Lung (tissue), 12 donors: Measurements from ENCODE around the gene VPS33A. TPM values are rescaled to one million over a fixed set of nuclear protein-coding genes. Genes with fewer than 3 reads are reported as not detected.

ENCODE experiments used
- ATAC-seq: fragments of 200-7000 bp; cut with Tn5 transposase; one replicate; pipeline ENCODE4 v1.9.1; 2020; ENCODE audit warnings: moderate number of reproducible peaks; ENCODE audit not compliant: insufficient read depth, low FRiP score
- DNase-seq, 3 donors: peaks; one replicate each; pipeline ENCODE4 v3.0.0-alpha.2; 2013 to 2017
- H3K27ac ChIP-seq, 2 donors: one replicate each; pipeline ENCODE4 v1.5.1; 2013; ENCODE audit warnings: mild to moderate bottlenecking in 2 of 2, moderate library complexity in 2 of 2, control low read depth in 1 of 2, inconsistent platforms in 1 of 2, low read depth in 1 of 2, low read length in 1 of 2
- H3K27me3 ChIP-seq, 3 donors: one replicate each; pipeline ENCODE4 v1.5.1; 2013; ENCODE audit warnings: low read length in 2 of 3; ENCODE audit not compliant: control insufficient read depth in 3 of 3, insufficient read depth in 3 of 3
- H3K36me3 ChIP-seq, 4 donors: one replicate each; pipeline ENCODE4 v1.5.1; 2013; ENCODE audit warnings: low read length in 4 of 4, mild to moderate bottlenecking in 1 of 4, moderate library complexity in 1 of 4; ENCODE audit not compliant: control insufficient read depth in 4 of 4, insufficient read depth in 4 of 4
- H3K4me1 ChIP-seq, 5 donors: one replicate each; pipeline ENCODE4 v1.5.1; 2013; ENCODE audit warnings: low read length in 5 of 5, mild to moderate bottlenecking in 2 of 5, moderate library complexity in 1 of 5; ENCODE audit not compliant: control insufficient read depth in 5 of 5, insufficient read depth in 5 of 5
- H3K4me3 ChIP-seq: one replicate; pipeline ENCODE4 v1.5.1; 2013; ENCODE audit warnings: mild to moderate bottlenecking, control low read depth, moderate library complexity
- H3K9ac ChIP-seq, 2 donors: one replicate each; pipeline ENCODE4 v1.5.1; 2013; ENCODE audit warnings: low read length in 2 of 2, control low read depth in 1 of 2; ENCODE audit not compliant: insufficient read depth in 1 of 2
- H3K9me3 ChIP-seq, 4 donors: one replicate each; pipeline ENCODE4 v1.5.1; 2013; ENCODE audit warnings: low read length in 3 of 4, mild to moderate bottlenecking in 1 of 4, moderate library complexity in 1 of 4; ENCODE audit not compliant: control insufficient read depth in 4 of 4, insufficient read depth in 3 of 4
- WGBS, 2 donors: extraction: QIAGEN DNeasy Blood & Tissue Kit; methylation state at CpG; one replicate each; pipeline ENCODE4 v1.1.7; 2013; 5-methylcytosine and 5-hydroxymethylcytosine counted together
- polyA plus RNA-seq, 2 donors: library from polyadenylated mRNA; stranded (reverse); fragments of 200-250 nt; gene quantifications; one replicate each; pipeline ENCODE4 v1.2.1, GENCODE V29; 2013
- total RNA-seq, 2 donors: library from RNA; depleted of rRNA in 1 of 2; stranded (reverse); fragments of >200 nt in 1 of 2; gene quantifications; one replicate each; pipeline ENCODE4 v1.2.1, GENCODE V29; 2014 to 2021
- TF ChIP-seq, protein P1 (sequence below): IDR thresholded peaks from 2 replicates; pipeline ENCODE4 v1.5.1; 2012; ENCODE audit warnings: mild to moderate bottlenecking; ENCODE audit errors: control extremely low read depth, extremely low read depth
- donor health status: control.
- donor health status: control.
- donor health status: Bipolar disorder and iron deficiency.
- donor health status: healthy.
- donor health status: DM: yes; HTN: yes; CAD: no.

Gene VPS33A
- total and polyA plus RNA-seq, 4 donors = 8.1 to 17.6 (median 15.4) TPM

DNA sequence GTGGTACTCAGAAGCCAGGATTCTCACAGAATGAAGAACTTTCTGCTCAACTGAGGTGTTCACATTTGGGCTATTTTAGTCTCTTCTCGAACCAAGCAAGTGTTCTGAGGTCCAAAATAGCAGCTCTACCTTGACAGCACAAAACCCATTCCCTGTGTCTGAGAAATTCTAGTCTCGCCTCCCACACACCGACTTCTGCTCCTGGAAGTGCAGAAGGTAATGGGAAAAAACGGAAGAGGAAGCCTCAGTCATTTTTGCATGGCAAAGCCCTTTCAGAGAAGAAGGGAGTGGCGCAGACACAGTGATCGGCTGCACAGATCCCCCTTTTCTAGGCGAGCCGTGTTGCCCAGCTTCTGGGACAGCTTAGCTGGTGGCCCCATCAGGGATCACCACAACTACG, 31.2 kb upstream of the VPS33A start:
- 93 to 96% methylated on average over 9 of the region's 9 CpGs for WGBS, 2 donors
- H3K4me1 ChIP-seq = no peaks in the 10 kb centered on the region
- H3K36me3 ChIP-seq = peaks cover 4 to 12% (median 8%) of the 10 kb centered on the region in 4 donors
- no peaks in the 10 kb centered on the region for H3K9me3 ChIP-seq
- TF ChIP-seq, protein P1, sequence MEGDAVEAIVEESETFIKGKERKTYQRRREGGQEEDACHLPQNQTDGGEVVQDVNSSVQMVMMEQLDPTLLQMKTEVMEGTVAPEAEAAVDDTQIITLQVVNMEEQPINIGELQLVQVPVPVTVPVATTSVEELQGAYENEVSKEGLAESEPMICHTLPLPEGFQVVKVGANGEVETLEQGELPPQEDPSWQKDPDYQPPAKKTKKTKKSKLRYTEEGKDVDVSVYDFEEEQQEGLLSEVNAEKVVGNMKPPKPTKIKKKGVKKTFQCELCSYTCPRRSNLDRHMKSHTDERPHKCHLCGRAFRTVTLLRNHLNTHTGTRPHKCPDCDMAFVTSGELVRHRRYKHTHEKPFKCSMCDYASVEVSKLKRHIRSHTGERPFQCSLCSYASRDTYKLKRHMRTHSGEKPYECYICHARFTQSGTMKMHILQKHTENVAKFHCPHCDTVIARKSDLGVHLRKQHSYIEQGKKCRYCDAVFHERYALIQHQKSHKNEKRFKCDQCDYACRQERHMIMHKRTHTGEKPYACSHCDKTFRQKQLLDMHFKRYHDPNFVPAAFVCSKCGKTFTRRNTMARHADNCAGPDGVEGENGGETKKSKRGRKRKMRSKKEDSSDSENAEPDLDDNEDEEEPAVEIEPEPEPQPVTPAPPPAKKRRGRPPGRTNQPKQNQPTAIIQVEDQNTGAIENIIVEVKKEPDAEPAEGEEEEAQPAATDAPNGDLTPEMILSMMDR = no peak
- H3K4me3 ChIP-seq = no peak overlapping the region
- H3K27ac ChIP-seq = no peak overlapping the region
- H3K9ac ChIP-seq = no peak overlapping the region
- no peaks in the 10 kb centered on the region for H3K27me3 ChIP-seq
- ATAC-seq (no peak), DNase-seq (no peak)

DNA sequence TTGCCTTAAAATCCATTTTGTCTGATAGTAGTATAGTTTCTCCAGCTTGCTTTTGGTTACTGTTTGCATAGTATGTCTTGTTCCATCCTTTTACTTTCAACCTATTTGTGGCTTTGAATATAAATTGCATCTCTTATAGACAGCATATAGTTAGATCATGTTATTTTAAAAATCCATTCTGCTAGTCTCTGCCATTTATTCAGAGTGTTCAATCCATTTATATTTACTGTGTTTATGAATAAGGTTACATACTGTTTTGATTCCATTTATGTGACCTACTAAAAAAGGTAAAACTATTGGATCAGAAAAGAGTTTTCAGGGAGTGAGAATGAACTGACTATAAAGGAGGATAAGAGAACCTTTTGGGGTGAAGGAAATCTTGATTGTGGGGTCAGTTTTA, 29.6 kb upstream of the VPS33A start:
- TF ChIP-seq, protein P1 = no peak
- Histone ChIP-seq H3K4me1 (no peaks in the 10 kb centered on the region), H3K9ac (no peak overlapping the region), H3K36me3 (peaks cover 6 to 16% (median 8%) of the 10 kb centered on the region in 4 donors), H3K9me3 (no peaks in the 10 kb centered on the region), H3K27me3 (no peaks in the 10 kb centered on the region), H3K4me3 (no peak overlapping the region), H3K27ac (no peak overlapping the region)
- ATAC-seq (no peak), DNase-seq (no peak)

- Histone ChIP-seq H3K4me3 (no peak overlapping the region), H3K4me1 (no peaks in the 10 kb centered on the region), H3K9me3 (no peaks in the 10 kb centered on the region), H3K9ac (no peak overlapping the region), H3K27me3 (no peaks in the 10 kb centered on the region), H3K36me3 (peaks cover 3 to 10% (median 6%) of the 10 kb centered on the region in 4 donors), H3K27ac (no peak overlapping the region)
- no peak for ATAC-seq
- DNase-seq = no peak
- TF ChIP-seq, protein P1 = no peak
- 90 to 93% methylated on average over 3 of the region's 3 CpGs for WGBS, 2 donors
These were observed 26.8 kb upstream of the VPS33A start for GRCh38 chr12:122293081-122293480.

- DNase-seq (no peak), ATAC-seq (no peak)
- no peak overlapping the region for H3K4me3 ChIP-seq
- H3K9me3 ChIP-seq = no peaks in the 10 kb centered on the region
- no peaks in the 10 kb centered on the region for H3K4me1 ChIP-seq
- 96 to 97% methylated on average over 8 of the region's 8 CpGs for WGBS, 2 donors
- no peak overlapping the region for H3K9ac ChIP-seq
- TF ChIP-seq, protein P1 = no peak
- peaks cover 0 to 10% (median 5%) of the 10 kb centered on the region in 4 donors for H3K36me3 ChIP-seq
- no peaks in the 10 kb centered on the region for H3K27me3 ChIP-seq
- H3K27ac ChIP-seq = no peak overlapping the region
These were observed 25.1 kb upstream of the VPS33A start for GRCh38 chr12:122291431-122291830.
